GM06990 (cell line): ENCODE data around the gene TENM4.

Experiments used
- DNase-seq: peaks from one replicate; pipeline ENCODE4 v3.0.0-alpha.2; 2011; ENCODE audit not compliant: insufficient read length; ENCODE audit errors: extremely low read depth
- H3K27me3 ChIP-seq: replicated peaks from 2 replicates; pipeline ENCODE4 v1.6.0; 2011; ENCODE audit warnings: low read length; ENCODE audit not compliant: control insufficient read depth, insufficient read depth
- H3K36me3 ChIP-seq: 2 replicates; pipeline ENCODE4 v1.5.1; 2011; ENCODE audit warnings: low read length; ENCODE audit not compliant: control insufficient read depth, insufficient read depth
- H3K4me3 ChIP-seq: replicated peaks from 2 replicates; pipeline ENCODE4 v1.5.1; 2011; ENCODE audit warnings: low read depth, mild to moderate bottlenecking, control low read depth, low read length
- CTCF ChIP-seq: IDR thresholded peaks from 2 replicates; pipeline ENCODE4 v1.5.1; 2011; ENCODE audit warnings: low read length, control low read depth, mild to moderate bottlenecking, inconsistent platforms; ENCODE audit not compliant: insufficient read depth, poor library complexity, severe bottlenecking

The TENM4 gene

DNA sequence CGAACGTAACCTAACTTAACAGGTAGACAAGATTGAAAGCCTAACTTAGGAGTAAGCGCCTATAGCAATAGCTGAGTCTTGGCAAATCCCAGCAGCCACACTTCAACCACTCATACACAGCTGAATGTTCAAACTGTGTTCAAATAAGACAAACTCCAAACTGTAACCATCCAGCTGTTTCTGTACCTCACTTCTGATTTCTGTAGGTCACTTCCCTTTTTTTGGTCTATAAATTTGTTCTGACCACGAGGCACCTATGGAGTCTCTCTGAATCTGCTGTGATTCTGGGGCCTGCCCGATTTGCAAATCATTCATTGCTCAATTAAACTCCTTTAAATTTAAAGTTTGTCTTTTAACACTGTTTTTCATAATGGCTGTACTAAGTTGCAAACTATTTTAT, 8.2 kb upstream of the TENM4 start:
- no peaks in the 10 kb centered on the region for H3K27me3 ChIP-seq
- TF ChIP-seq CTCF, result no peak
- no peak overlapping the region for H3K4me3 ChIP-seq
- DNase-seq, result no peak
- no peaks in the 10 kb centered on the region for H3K36me3 ChIP-seq

GRCh38 chr11:79447038-79447786, 6.4 kb upstream of the TENM4 start:
- Histone ChIP-seq H3K4me3 (no peak overlapping the region), H3K36me3 (no peaks in the 10 kb centered on the region), H3K27me3 (no peaks in the 10 kb centered on the region)
- no peak for DNase-seq
- no peak for TF ChIP-seq CTCF

DNA sequence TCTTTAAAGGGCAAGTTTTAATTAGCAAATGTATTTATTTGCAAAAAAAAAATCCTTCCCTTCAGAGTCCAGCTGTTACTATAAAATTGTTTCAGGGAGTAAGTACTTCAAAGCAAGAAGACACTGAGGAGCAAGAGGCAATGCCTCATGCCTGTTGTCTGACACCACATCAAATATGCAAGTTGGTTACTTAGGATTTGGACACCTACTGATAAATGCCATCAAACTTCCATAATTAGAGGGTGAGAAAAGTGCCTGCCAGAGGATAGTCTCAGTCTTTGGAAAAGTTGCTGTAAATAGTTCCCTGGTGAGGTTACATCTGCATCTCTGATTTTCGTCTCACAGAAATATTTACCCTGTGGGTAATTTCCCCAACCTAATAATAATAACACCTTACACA, 4.1 kb upstream of the TENM4 start:
- no peak overlapping the region for H3K4me3 ChIP-seq
- TF ChIP-seq CTCF, result no peak
- H3K27me3 ChIP-seq, result no peaks in the 10 kb centered on the region; the same call in 1 of the 2 replicates
- DNase-seq, result no peak
- no peaks in the 10 kb centered on the region for H3K36me3 ChIP-seq

- Histone ChIP-seq H3K27me3 (peaks cover 6% of the 10 kb centered on the region), H3K36me3 (no peaks in the 10 kb centered on the region), H3K4me3 (no peak overlapping the region)
- no peak for TF ChIP-seq CTCF
- DNase-seq, result no peak
Measured at GRCh38 chr11:79441461-79441875, 638 bp upstream of the TENM4 start.

DNA sequence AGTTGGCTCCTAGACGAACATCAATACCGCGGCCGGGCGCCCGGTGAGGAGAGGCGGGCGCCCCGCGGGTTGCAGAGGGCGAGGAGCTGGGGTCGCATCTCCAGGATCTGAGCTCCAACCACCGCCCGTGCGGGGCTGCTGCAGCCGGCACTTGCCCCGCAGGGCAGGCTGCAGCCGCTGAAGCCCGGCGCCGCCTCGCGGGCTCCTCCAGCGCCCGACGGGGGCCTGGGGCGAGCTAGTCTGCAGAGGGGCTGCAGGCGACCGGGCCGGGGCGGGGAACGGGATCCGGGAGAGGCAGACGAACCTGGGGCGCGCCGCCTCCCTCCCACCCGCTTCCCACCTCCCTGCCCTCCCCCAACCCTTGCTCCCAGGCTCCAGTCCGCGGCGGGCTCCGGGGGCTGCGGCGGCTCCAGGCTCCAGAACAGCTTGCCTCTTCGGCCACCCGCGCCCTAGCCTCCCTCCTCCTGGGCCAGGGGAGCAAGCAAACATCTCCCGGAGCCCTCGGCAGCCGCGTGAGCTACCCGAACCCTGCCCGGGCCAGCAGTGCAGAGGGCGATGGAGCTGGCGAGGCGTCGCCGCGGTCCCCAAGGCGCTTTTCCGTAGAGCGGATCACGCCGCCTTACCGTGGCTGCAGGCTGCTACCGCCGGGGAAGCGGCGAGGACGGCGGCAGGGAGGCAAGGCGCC, 802 bp downstream of the TENM4 start:
- Histone ChIP-seq H3K36me3 (no peaks in the 10 kb centered on the region), H3K27me3 (peaks cover 8% of the 10 kb centered on the region), H3K4me3 (peak overlapping the region; percentile 21)
- DNase-seq, result peak; percentile 33
- TF ChIP-seq CTCF, result no peak
